Uterus (tissue), 2 donors: Measurements from ENCODE around the gene ARID1B.

Experiments used
- POLR2A ChIP-seq, 2 donors: fragments of 450-650 bp; IDR thresholded peaks; one replicate each; pipeline ENCODE4 v1.6.1; 2016; ENCODE audit warnings: antibody characterized with exemption in 2 of 2, mild to moderate bottlenecking in 1 of 2, moderate library complexity in 1 of 2
- TF ChIP-seq, protein P1 (sequence below), 4 experiments: fragments of 200-600 bp in 2 of 4; fragments of 450-650 bp in 2 of 4; sonication (generic) in 2 of 4; IDR thresholded peaks; one replicate each; pipeline ENCODE4 v1.5.1; 2016 to 2019; ENCODE audit warnings: antibody characterized with exemption in 4 of 4, mild to moderate bottlenecking in 2 of 4, moderate library complexity in 1 of 4

DNA sequence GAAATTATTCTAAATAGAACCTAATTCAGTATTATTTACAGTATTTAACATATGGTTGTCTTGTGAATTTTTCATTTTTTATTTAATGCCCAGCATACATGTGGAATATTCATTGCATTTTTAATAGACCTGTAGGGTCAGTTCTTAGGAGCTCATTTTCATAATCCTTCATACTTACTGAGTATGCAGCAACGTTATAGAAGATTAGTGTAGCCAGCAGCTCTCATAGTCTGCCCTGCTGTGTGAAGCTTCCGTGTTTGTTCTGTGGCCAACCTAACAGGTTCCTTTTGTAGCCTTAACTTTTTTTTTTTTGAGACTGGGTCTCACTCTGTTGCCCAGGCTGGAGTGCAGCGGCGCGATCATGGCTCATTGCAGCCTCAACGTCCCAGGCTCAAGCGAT lies 261.4 kb downstream of the ARID1B start:
- TF ChIP-seq, protein P1, sequence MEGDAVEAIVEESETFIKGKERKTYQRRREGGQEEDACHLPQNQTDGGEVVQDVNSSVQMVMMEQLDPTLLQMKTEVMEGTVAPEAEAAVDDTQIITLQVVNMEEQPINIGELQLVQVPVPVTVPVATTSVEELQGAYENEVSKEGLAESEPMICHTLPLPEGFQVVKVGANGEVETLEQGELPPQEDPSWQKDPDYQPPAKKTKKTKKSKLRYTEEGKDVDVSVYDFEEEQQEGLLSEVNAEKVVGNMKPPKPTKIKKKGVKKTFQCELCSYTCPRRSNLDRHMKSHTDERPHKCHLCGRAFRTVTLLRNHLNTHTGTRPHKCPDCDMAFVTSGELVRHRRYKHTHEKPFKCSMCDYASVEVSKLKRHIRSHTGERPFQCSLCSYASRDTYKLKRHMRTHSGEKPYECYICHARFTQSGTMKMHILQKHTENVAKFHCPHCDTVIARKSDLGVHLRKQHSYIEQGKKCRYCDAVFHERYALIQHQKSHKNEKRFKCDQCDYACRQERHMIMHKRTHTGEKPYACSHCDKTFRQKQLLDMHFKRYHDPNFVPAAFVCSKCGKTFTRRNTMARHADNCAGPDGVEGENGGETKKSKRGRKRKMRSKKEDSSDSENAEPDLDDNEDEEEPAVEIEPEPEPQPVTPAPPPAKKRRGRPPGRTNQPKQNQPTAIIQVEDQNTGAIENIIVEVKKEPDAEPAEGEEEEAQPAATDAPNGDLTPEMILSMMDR (IDR thresholded peaks at IDR 0.05), result no peak
- TF ChIP-seq POLR2A (IDR thresholded peaks at IDR 0.05), result no peak
